ENCODE measurements around the gene ZFP36L2.

DNA sequence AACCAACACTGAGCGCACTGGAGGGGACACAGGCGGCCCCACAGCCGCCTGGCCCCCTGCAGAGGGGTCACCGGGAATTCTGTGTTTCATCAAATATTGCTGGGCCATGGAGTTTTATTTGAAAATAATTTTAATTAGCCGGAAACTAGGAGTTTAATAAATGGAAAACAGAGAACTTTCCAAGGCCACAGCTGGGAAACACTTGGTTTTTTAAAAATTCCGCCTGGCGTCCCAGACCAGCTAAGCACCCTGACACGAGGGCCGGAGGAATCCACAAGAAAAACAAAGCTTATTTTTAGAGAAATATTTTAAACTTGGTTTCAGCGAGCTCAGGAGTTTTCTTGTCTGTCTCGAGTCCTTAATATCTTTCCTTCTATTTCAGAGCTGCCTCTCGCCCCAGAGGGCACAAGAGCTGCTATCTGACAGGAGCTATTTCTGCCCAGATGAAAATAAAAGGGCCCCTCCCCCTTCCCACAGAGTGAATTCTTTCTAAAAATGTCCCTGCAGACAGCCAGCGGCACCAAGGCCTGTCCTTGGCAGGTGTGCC lies 8.2 kb downstream of the ZFP36L2 start:
- TF ChIP-seq EP300 (IDR thresholded peaks at IDR 0.05; ENCODE audit: low read depth) (no peak), POLR2AphosphoS5 (IDR thresholded peaks at IDR 0.05) (peak in 1 of 3 donors; percentile 42)
- TF ChIP-seq, protein P1, sequence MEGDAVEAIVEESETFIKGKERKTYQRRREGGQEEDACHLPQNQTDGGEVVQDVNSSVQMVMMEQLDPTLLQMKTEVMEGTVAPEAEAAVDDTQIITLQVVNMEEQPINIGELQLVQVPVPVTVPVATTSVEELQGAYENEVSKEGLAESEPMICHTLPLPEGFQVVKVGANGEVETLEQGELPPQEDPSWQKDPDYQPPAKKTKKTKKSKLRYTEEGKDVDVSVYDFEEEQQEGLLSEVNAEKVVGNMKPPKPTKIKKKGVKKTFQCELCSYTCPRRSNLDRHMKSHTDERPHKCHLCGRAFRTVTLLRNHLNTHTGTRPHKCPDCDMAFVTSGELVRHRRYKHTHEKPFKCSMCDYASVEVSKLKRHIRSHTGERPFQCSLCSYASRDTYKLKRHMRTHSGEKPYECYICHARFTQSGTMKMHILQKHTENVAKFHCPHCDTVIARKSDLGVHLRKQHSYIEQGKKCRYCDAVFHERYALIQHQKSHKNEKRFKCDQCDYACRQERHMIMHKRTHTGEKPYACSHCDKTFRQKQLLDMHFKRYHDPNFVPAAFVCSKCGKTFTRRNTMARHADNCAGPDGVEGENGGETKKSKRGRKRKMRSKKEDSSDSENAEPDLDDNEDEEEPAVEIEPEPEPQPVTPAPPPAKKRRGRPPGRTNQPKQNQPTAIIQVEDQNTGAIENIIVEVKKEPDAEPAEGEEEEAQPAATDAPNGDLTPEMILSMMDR (IDR thresholded peaks at IDR 0.05): peak in 2 of 5 experiments; percentile 7 to 38

Measured in transverse colon (tissue), 4 donors.